Glutamatergic neuron (in vitro differentiated cells): ENCODE data around the gene MADCAM1. TPM values are rescaled to one million over a fixed set of nuclear protein-coding genes. Genes with fewer than 3 reads are reported as not detected.

Experiments
- DNase-seq: peaks from one replicate; pipeline ENCODE4 v3.0.0; 2022
- H3K27ac Mint-ChIP-seq: one replicate; pipeline ENCODE4 v1.8.0; 2020; ENCODE audit warnings: mild to moderate bottlenecking, mixed read lengths, inconsistent platforms; ENCODE audit not compliant: unreplicated experiment
- H3K27me3 Mint-ChIP-seq: one replicate; pipeline ENCODE4 v1.8.0; 2020; ENCODE audit warnings: mild to moderate bottlenecking, moderate library complexity, mixed read lengths, inconsistent platforms; ENCODE audit not compliant: unreplicated experiment
- H3K36me3 Mint-ChIP-seq: one replicate; pipeline ENCODE4 v1.8.0; 2020; ENCODE audit warnings: mild to moderate bottlenecking, mixed read lengths, inconsistent platforms; ENCODE audit not compliant: unreplicated experiment
- H3K4me1 Mint-ChIP-seq: one replicate; pipeline ENCODE4 v1.8.0; 2020; ENCODE audit warnings: mild to moderate bottlenecking, low read depth, mixed read lengths, inconsistent platforms; ENCODE audit not compliant: unreplicated experiment
- H3K4me3 Mint-ChIP-seq: one replicate; pipeline ENCODE4 v1.8.0; 2020; ENCODE audit warnings: mild to moderate bottlenecking, mixed read lengths, inconsistent platforms; ENCODE audit not compliant: unreplicated experiment
- H3K9me3 Mint-ChIP-seq: one replicate; pipeline ENCODE4 v1.8.0; 2020; ENCODE audit warnings: mild to moderate bottlenecking, moderate library complexity, mixed read lengths, inconsistent platforms; ENCODE audit not compliant: unreplicated experiment
- CTCF ChIP-seq: fragments of 200-600 bp; sonication (generic); IDR thresholded peaks from one replicate; pipeline ENCODE4 v1.5.0; 2021; ENCODE audit not compliant: partially characterized antibody, unreplicated experiment
- total RNA-seq: library from RNA; stranded (reverse); fragmentation: NEBNext Ultra II Directional; extraction: Animal tissue kit (Norgen Biotek cat#: 25700); gene quantifications from one replicate; pipeline ENCODE4 v1.2.1, GENCODE V29; 2021; ENCODE audit not compliant: unreplicated experiment

MADCAM1 gene
- total RNA-seq, 1 donor from 2014 or later: 1.7 TPM

DNA sequence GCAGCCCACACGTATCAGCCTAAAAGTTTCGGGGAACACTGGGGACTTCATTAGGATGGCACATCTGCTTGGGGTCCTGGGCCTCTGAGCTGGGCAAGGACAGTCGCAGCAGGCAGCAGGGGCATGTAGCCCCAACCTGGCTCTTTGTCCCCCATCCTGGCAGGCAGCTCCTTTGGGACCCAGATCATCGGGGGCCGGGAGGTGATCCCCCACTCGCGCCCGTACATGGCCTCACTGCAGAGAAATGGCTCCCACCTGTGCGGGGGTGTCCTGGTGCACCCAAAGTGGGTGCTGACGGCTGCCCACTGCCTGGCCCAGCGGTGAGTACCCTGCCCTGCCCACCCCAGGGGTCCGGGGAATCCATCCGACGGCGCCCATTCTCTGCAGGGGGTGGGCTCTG lies 50.8 kb downstream of the MADCAM1 start:
- DNase-seq: no peak
- TF ChIP-seq CTCF: no peak
- no peaks in the 10 kb centered on the region for H3K4me1 Mint-ChIP-seq

DNA sequence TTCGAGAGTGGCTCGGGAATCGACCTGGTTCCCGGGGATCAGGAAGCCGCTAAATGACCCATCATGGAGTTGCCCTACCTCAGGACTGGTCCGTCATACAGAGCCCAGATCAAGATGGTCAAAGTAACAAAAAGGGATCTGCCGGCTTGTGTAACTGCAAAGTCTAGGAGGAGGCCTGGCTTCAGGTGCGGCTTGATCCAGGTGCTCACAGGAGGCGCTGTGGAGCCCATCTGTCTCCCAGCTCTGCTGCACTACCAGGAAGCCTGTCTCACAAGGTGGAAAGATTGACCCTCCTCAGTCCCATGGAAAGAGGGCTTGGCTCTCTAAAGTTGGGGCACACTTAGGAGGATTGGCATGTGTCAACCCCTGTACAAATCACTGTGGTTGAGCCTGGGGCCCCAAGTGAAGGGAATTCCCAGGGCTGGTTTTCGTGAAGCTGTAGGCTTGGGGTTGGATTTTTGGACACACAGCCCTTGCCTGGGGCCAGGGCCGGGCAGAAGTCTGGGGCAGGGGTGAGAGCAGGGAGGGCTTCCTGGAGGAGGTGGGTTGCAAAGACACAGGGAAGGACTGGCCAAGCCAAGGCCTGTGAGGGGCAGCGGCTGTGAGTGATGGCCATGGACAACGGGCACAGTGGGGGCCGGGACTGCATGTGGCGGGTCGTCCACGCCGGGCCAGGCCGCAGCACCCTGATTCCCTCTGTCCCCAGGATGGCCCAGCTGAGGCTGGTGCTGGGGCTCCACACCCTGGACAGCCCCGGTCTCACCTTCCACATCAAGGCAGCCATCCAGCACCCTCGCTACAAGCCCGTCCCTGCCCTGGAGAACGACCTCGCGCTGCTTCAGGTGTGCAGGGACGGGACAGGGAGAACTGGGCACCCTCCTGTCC lies 51.8 kb downstream of the MADCAM1 start:
- Mint-ChIP-seq H3K27ac (no peak overlapping the region), H3K36me3 (no peaks in the 10 kb centered on the region), H3K4me3 (no peak overlapping the region), H3K4me1 (no peaks in the 10 kb centered on the region), H3K27me3 (peaks cover 2% of the 10 kb centered on the region), H3K9me3 (peaks cover 4% of the 10 kb centered on the region)
- no peak for DNase-seq
- no peak for TF ChIP-seq CTCF

More for the DNA sequence above, 50.8 kb downstream of the MADCAM1 start:
- Mint-ChIP-seq H3K27me3 (peaks cover 2% of the 10 kb centered on the region), H3K4me3 (no peak overlapping the region), H3K27ac (no peak overlapping the region), H3K36me3 (no peaks in the 10 kb centered on the region), H3K9me3 (peaks cover 2% of the 10 kb centered on the region)

DNA sequence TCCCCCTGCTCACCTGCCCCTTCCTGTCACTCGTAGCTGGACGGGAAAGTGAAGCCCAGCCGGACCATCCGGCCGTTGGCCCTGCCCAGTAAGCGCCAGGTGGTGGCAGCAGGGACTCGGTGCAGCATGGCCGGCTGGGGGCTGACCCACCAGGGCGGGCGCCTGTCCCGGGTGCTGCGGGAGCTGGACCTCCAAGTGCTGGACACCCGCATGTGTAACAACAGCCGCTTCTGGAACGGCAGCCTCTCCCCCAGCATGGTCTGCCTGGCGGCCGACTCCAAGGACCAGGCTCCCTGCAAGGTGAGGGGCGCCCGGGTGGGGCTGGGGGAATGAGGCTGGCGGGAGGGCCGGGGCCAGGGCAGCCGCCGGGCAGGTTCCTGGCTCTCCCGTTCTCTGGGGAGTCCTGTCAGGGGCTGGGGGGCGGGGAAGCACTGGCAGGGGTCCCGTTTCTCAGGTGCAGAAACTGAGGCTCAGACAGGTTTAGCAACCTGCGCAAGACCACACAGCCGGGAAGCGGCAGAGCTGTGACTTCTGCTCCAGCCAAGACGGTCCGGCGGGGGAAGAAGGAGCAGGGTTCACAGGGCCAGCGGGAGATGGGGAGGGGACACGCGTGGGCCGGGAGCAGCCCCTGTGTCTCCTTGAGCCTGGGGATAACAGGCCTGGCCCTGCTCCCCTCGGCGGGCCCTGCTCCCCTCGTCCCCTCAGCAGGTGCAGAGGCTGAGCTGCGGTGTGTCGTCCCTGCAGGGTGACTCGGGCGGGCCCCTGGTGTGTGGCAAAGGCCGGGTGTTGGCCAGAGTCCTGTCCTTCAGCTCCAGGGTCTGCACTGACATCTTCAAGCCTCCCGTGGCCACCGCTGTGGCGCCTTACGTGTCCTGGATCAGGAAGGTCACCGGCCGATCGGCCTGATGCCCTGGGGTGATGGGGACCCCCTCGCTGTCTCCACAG lies 52.9 kb downstream of the MADCAM1 start:
- peaks cover 2% of the 10 kb centered on the region for H3K9me3 Mint-ChIP-seq
- no peaks in the 10 kb centered on the region for H3K36me3 Mint-ChIP-seq
- peaks cover 2% of the 10 kb centered on the region for H3K27me3 Mint-ChIP-seq
- no peaks in the 10 kb centered on the region for H3K4me1 Mint-ChIP-seq
- no peak for DNase-seq
- TF ChIP-seq CTCF: no peak
- H3K27ac Mint-ChIP-seq: no peak overlapping the region
- H3K4me3 Mint-ChIP-seq: no peak overlapping the region

DNA sequence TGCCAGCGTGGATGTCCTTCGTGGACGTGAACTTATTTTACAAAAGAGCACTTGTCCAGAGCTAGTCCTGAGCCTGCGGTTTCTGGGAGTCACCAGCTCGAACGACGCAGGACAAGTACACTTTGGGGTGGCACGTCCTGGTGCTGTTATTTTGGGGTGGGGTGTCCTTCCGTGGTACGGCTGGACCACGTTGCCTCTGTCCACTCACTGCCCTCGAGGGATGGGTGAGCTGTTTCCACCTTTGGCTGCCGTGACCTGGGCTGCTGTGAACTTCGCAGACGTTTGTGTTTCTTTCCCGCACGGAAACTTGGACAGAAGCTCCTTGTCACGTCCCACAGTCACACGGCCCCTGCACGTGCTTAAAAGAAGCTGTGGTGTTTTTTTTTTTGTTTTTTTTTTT lies 58.5 kb downstream of the MADCAM1 start:
- H3K4me3 Mint-ChIP-seq: no peak overlapping the region
- no peak for TF ChIP-seq CTCF
- DNase-seq: no peak
- H3K9me3 Mint-ChIP-seq: peaks cover 2% of the 10 kb centered on the region
- H3K27ac Mint-ChIP-seq: no peak overlapping the region
- peaks cover 3% of the 10 kb centered on the region for H3K27me3 Mint-ChIP-seq
- H3K36me3 Mint-ChIP-seq: no peaks in the 10 kb centered on the region
- no peaks in the 10 kb centered on the region for H3K4me1 Mint-ChIP-seq

Other genes with a start within 250 kb of the MADCAM1 start
- 0.64 TPM for gene PLPP2, start 205.1 kb upstream of the MADCAM1 start, total RNA-seq
- 47.3 TPM for gene MIER2, start 151.7 kb upstream of the MADCAM1 start, total RNA-seq
- gene C2CD4C, start 87.3 kb upstream of the MADCAM1 start, total RNA-seq: 9.6 TPM
- 343 TPM for gene SHC2, start 35.5 kb upstream of the MADCAM1 start, total RNA-seq
- 20.0 TPM for gene TPGS1, start 11.0 kb downstream of the MADCAM1 start, total RNA-seq
- gene CDC34, start 35.3 kb downstream of the MADCAM1 start, total RNA-seq: 136 TPM
- gene GZMM, start 47.6 kb downstream of the MADCAM1 start, total RNA-seq: 0.47 TPM
- 470 TPM for gene BSG, start 76.1 kb downstream of the MADCAM1 start, total RNA-seq
- 33.2 TPM for gene HCN2, start 93.4 kb downstream of the MADCAM1 start, total RNA-seq
- gene POLRMT, start 137.1 kb downstream of the MADCAM1 start, total RNA-seq: 79.9 TPM
- 1.5 TPM for gene FGF22, start 143.4 kb downstream of the MADCAM1 start, total RNA-seq
- gene RNF126, start 166.7 kb downstream of the MADCAM1 start, total RNA-seq: 51.7 TPM
- 10.7 TPM for gene FSTL3, start 179.9 kb downstream of the MADCAM1 start, total RNA-seq
- 0.78 TPM for gene PRSS57, start 199.0 kb downstream of the MADCAM1 start, total RNA-seq
- gene PALM, start 212.4 kb downstream of the MADCAM1 start, total RNA-seq: 349 TPM